CD14-positive monocyte (primary cell): ENCODE results near the gene NDUFB6. TPM values are rescaled to one million over a fixed set of nuclear protein-coding genes. Genes with fewer than 3 reads are reported as not detected.
A peak's percentile ranks its signal among the peaks of the same experiment; 100 is the strongest.
"Not testable (repeated sequence)": the region's sequence is repeated elsewhere in the genome, so short reads cannot be mapped to it uniquely, and the experiment has no call there.

Experiments
- DNase-seq, 3 donors: peaks; one replicate each; pipeline ENCODE4 v3.0.0-alpha.2; 2011 to 2022
- H2AFZ ChIP-seq: 2 replicates; pipeline ENCODE4 v1.6.0; 2012; ENCODE audit warnings: mild to moderate bottlenecking, low read depth, low read length, inconsistent platforms; ENCODE audit not compliant: insufficient read depth, poor library complexity, severe bottlenecking
- H3K27ac ChIP-seq, 2 donors: 1 replicate in 1 of 2; 2 replicates in 1 of 2; pipeline ENCODE4 v1.5.1; 2012 to 2013; ENCODE audit warnings: low read length in 2 of 2, control low read depth in 1 of 2, inconsistent platforms in 1 of 2, low read depth in 1 of 2, mild to moderate bottlenecking in 1 of 2
- H3K27me3 ChIP-seq, 2 donors: one replicate each; pipeline versions ENCODE4 v1.6.0 to v1.6.1; 2011 to 2013; ENCODE audit warnings: low read length in 2 of 2; ENCODE audit not compliant: control insufficient read depth in 2 of 2, insufficient read depth in 2 of 2
- H3K36me3 ChIP-seq, 2 donors: replicated peaks in 1 of 2; 1 replicate in 1 of 2; 2 replicates in 1 of 2; pipeline versions ENCODE4 v1.5.1 to v1.6.1; 2012 to 2013; ENCODE audit warnings: low read length in 2 of 2, control low read depth in 1 of 2, inconsistent platforms in 1 of 2, mild to moderate bottlenecking in 1 of 2; ENCODE audit not compliant: insufficient read depth in 2 of 2, control insufficient read depth in 1 of 2
- H3K4me1 ChIP-seq, 2 donors: 1 replicate in 1 of 2; 2 replicates in 1 of 2; pipeline versions ENCODE4 v1.5.1 to v1.6.1; 2012 to 2013; ENCODE audit warnings: low read length in 2 of 2, control low read depth in 1 of 2, inconsistent platforms in 1 of 2, mild to moderate bottlenecking in 1 of 2, moderate library complexity in 1 of 2; ENCODE audit not compliant: insufficient read depth in 2 of 2, control insufficient read depth in 1 of 2
- H3K4me2 ChIP-seq: replicated peaks from 2 replicates; pipeline ENCODE3; 2012; ENCODE audit warnings: low read length, moderate library complexity, mild to moderate bottlenecking; ENCODE audit not compliant: poor library complexity, severe bottlenecking; ENCODE audit errors: extremely low read depth
- H3K4me3 ChIP-seq, 3 experiments: fragments of 200-600 bp in 1 of 3; sonication (generic) in 1 of 3; replicated peaks in 1 of 3; 1 replicate in 2 of 3; 2 replicates in 1 of 3; pipeline ENCODE4 v1.5.1; 2011 to 2013; ENCODE audit warnings: low read length in 3 of 3, mild to moderate bottlenecking in 3 of 3, control low read depth in 2 of 3, low read depth in 2 of 3, inconsistent platforms in 1 of 3, moderate library complexity in 1 of 3
- H3K79me2 ChIP-seq: 2 replicates; pipeline ENCODE4 v1.6.0; 2012; ENCODE audit warnings: mild to moderate bottlenecking, control low read depth, inconsistent platforms, low read length, moderate library complexity; ENCODE audit not compliant: insufficient read depth
- H3K9ac ChIP-seq: 2 replicates; pipeline ENCODE4 v1.6.0; 2017; ENCODE audit warnings: low read length, mild to moderate bottlenecking; ENCODE audit not compliant: insufficient read depth, poor library complexity, severe bottlenecking
- H3K9me3 ChIP-seq, 2 donors: replicated peaks in 1 of 2; 1 replicate in 1 of 2; 2 replicates in 1 of 2; pipeline versions ENCODE4 v1.5.1 to v1.6.1; 2012 to 2013; ENCODE audit warnings: low read length in 2 of 2, control low read depth in 1 of 2; ENCODE audit not compliant: control insufficient read depth in 1 of 2, insufficient read depth in 1 of 2
- H4K20me1 ChIP-seq: 2 replicates; pipeline ENCODE4 v1.6.0; 2012; ENCODE audit warnings: mild to moderate bottlenecking, low read length, control low read depth, moderate library complexity; ENCODE audit not compliant: insufficient read depth
- H3K27ac Mint-ChIP-seq, 7 donors: one replicate each; pipeline ENCODE4 v1.8.0; 2020; ENCODE audit warnings: mild to moderate bottlenecking in 7 of 7, mixed read lengths in 7 of 7, moderate library complexity in 6 of 7, inconsistent platforms in 2 of 7
- H3K27me3 Mint-ChIP-seq, 3 donors: one replicate each; pipeline ENCODE4 v1.8.0; 2021 to 2022; ENCODE audit warnings: low read depth in 3 of 3, mild to moderate bottlenecking in 3 of 3, mixed read lengths in 3 of 3, moderate library complexity in 3 of 3, inconsistent platforms in 1 of 3
- H3K36me3 Mint-ChIP-seq, 2 donors: one replicate each; pipeline ENCODE4 v1.8.0; 2020; ENCODE audit warnings: mixed read lengths in 2 of 2, inconsistent platforms in 1 of 2, mild to moderate bottlenecking in 1 of 2
- H3K4me1 Mint-ChIP-seq: one replicate; pipeline ENCODE4 v1.8.0; 2020; ENCODE audit warnings: mild to moderate bottlenecking, mixed read lengths
- H3K4me3 Mint-ChIP-seq, 2 donors: one replicate each; pipeline ENCODE4 v1.8.0; 2020; ENCODE audit warnings: mild to moderate bottlenecking in 2 of 2, mixed read lengths in 2 of 2, moderate library complexity in 1 of 2
- H3K9me3 Mint-ChIP-seq, 7 donors: one replicate each; pipeline ENCODE4 v1.8.0; 2020 to 2022; ENCODE audit warnings: mixed read lengths in 7 of 7, mild to moderate bottlenecking in 6 of 7, moderate library complexity in 6 of 7, inconsistent platforms in 2 of 7
- WGBS: methylation state at CpG from one replicate; pipeline ENCODE4 v1.1.5; 2013; ENCODE audit warnings: missing lambda C conversion rate; ENCODE audit not compliant: insufficient coverage; 5-methylcytosine and 5-hydroxymethylcytosine counted together
- intact Hi-C, 2 donors: fragments of 100-400 bp; cut with micrococcal nuclease; formaldehyde crosslinking; loops; one replicate each; pipeline versions ENCODE4 v1.15.0 to v1.15.1; 2023
- polyA plus RNA-seq, 3 donors: library from polyadenylated mRNA; depleted of rRNA in 1 of 3; unstranded in 2 of 3; stranded (reverse) in 1 of 3; fragments of 300-500 nt in 2 of 3; fragments of >200 nt in 1 of 3; fragmentation: Illumina TruSeq in 2 of 3; gene quantifications; 1 replicate in 2 of 3; 2 replicates in 1 of 3; pipeline ENCODE4 v1.2.3, GENCODE V29; 2012 to 2021
- TF ChIP-seq, protein P1 (sequence below): fragments of 200-600 bp; IDR thresholded peaks from one replicate; pipeline ENCODE4 v1.8.0; 2022; ENCODE audit warnings: antibody characterized with exemption, mild to moderate bottlenecking

Gene NDUFB6
- polyA plus RNA-seq, 3 donors = 16.2 to 88.2 (median 77.6) TPM

DNA sequence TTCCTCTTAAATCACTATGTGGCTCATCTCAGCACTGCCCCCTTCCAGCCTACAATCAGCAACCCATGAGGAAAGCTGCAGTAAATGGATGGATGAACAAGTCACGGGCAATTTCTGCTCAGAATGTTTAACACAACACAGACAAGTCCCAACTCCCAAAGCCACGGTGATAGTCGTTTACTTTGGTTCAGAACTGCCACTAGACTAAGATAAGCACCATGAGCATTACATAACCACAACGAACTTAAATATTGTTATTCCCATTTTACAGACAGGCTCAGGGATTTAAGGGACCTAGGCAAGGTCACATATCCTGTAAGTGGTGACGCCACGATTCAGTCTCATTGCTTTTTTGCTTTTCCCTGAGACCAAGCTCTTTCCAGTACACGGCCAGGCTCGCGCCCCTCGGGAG is 22.8 kb downstream of the NDUFB6 start:
- Mint-ChIP-seq H3K4me1 (peaks cover 21% of the 10 kb centered on the region), H3K27me3 (no peaks in the 10 kb centered on the region), H3K27ac (peak overlapping the region in 6 of 7 donors; percentile 14 to 73 (median 58)), H3K36me3 (peaks cover 14 to 24% of the 10 kb centered on the region in 2 donors), H3K9me3 (peaks cover 0 to 2% (median 0%) of the 10 kb centered on the region in 7 donors), H3K4me3 (peak overlapping the region; percentile 83 to 84)
- Histone ChIP-seq H3K79me2 (peaks cover 83% of the 10 kb centered on the region), H3K4me1 (peaks cover 11 to 28% of the 10 kb centered on the region in 2 donors), H3K27me3 (no peaks in the 10 kb centered on the region), H3K27ac (peak overlapping the region; percentile 41 to 92), H2AFZ (peak overlapping the region; percentile 86), H3K4me2 (peak overlapping the region; percentile 96), H3K9ac (peak overlapping the region; percentile 84), H3K36me3 (peaks cover 3 to 7% of the 10 kb centered on the region in 2 donors), H4K20me1 (peaks cover 52% of the 10 kb centered on the region), H3K9me3 (no peaks in the 10 kb centered on the region), H3K4me3 (peak overlapping the region; percentile 88 to 92 (median 90))
- intact Hi-C loops = no loop called here
- no peak for DNase-seq
- 4% methylated on average over 5 of the region's 10 CpGs for WGBS
- TF ChIP-seq, protein P1, sequence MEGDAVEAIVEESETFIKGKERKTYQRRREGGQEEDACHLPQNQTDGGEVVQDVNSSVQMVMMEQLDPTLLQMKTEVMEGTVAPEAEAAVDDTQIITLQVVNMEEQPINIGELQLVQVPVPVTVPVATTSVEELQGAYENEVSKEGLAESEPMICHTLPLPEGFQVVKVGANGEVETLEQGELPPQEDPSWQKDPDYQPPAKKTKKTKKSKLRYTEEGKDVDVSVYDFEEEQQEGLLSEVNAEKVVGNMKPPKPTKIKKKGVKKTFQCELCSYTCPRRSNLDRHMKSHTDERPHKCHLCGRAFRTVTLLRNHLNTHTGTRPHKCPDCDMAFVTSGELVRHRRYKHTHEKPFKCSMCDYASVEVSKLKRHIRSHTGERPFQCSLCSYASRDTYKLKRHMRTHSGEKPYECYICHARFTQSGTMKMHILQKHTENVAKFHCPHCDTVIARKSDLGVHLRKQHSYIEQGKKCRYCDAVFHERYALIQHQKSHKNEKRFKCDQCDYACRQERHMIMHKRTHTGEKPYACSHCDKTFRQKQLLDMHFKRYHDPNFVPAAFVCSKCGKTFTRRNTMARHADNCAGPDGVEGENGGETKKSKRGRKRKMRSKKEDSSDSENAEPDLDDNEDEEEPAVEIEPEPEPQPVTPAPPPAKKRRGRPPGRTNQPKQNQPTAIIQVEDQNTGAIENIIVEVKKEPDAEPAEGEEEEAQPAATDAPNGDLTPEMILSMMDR = no peak

DNA sequence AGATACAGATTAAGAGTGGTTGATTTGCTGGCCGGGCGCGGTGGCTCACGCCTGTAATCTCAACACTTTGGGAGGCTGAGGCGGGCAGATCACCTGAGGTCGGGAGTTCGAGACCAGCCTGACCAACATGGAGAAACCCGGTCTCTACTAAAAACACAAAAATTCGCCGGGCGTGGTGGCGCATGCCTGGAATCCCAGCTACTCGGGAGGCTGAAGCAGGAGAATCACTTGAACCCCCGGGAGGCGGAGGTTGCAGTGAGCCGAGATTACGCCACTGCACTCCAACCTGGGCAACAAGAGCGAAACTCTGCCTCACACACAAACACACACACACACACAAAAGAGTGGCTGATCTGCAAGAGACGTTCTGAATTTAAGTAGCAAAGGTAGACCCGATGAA is 24.7 kb downstream of the NDUFB6 start:
- H3K4me1 ChIP-seq = peaks cover 11 to 27% of the 10 kb centered on the region in 2 donors
- H3K9ac ChIP-seq, H3K27me3 Mint-ChIP-seq, H3K27ac Mint-ChIP-seq, H3K9me3 ChIP-seq, H3K4me2 ChIP-seq, H3K27ac ChIP-seq, DNase-seq, H3K4me3 ChIP-seq, H2AFZ ChIP-seq, H3K4me3 Mint-ChIP-seq, intact Hi-C loops, H3K27me3 ChIP-seq, H3K9me3 Mint-ChIP-seq: not testable (repeated sequence)
- H3K79me2 ChIP-seq = peaks cover 92% of the 10 kb centered on the region
- peaks cover 17 to 19% of the 10 kb centered on the region in 2 donors for H3K36me3 ChIP-seq
- H4K20me1 ChIP-seq = peaks cover 70% of the 10 kb centered on the region
- 99% methylated on average over 15 of the region's 20 CpGs for WGBS
- Mint-ChIP-seq H3K4me1 (peaks cover 18% of the 10 kb centered on the region), H3K36me3 (peaks cover 23 to 32% of the 10 kb centered on the region in 2 donors)
